ENCODE results near the gene AGA. TPM values are rescaled to one million over a fixed set of nuclear protein-coding genes. Genes with fewer than 3 reads are reported as not detected.

Gene AGA
- total RNA-seq, 2 experiments from 2014 or later = 14.6 to 15.4 TPM

- no peaks in the 10 kb centered on the region for H3K27me3 ChIP-seq (ENCODE audit: control insufficient read depth in 1 of 2, insufficient read depth in 2 of 2, low read length in 2 of 2)
- Mint-ChIP-seq H3K4me3 (no peak overlapping the region), H3K4me1 (ENCODE audit: low read depth) (peaks cover 25% of the 10 kb centered on the region), H3K27ac (no peak overlapping the region), H3K36me3 (ENCODE audit: low read depth) (no peaks in the 10 kb centered on the region), H3K9me3 (no peaks in the 10 kb centered on the region), H3K27me3 (no peaks in the 10 kb centered on the region)
- H3K27ac ChIP-seq (ENCODE audit: low read depth in 1 of 2, low read length in 2 of 2) = no peak overlapping the region
- CTCF ChIA-PET = no interaction called here
- no peak for ATAC-seq (ENCODE audit: poor library complexity)
- H3K36me3 ChIP-seq (ENCODE audit: insufficient read depth, low read length) = no peaks in the 10 kb centered on the region
- H3K4me1 ChIP-seq (ENCODE audit: insufficient read depth, low read length) = no peaks in the 10 kb centered on the region
- H3K4me3 ChIP-seq (ENCODE audit: low read length) = no peak overlapping the region
- DNase-seq = no peak
- POLR2A ChIA-PET = no interaction called here
- intact Hi-C loops (cut with DNase I, micrococcal nuclease) = loop anchor here in 1 of 2 experiments (10.0 kb wide), 1 partner anchor 1254 kb away; the partner anchor contains the start of gene SPATA4
- no peaks in the 10 kb centered on the region for H3K9me3 ChIP-seq (ENCODE audit: control insufficient read depth in 1 of 2, insufficient read depth in 1 of 2, low read length in 2 of 2)
- no peak for TF ChIP-seq CTCF (IDR thresholded peaks at IDR 0.05)
These were observed 6.6 kb upstream of the AGA start for GRCh38 chr4:177448850-177449249.

- Mint-ChIP-seq H3K9me3 (no peaks in the 10 kb centered on the region), H3K4me1 (ENCODE audit: low read depth) (peaks cover 34% of the 10 kb centered on the region), H3K4me3 (no peak overlapping the region), H3K27me3 (no peaks in the 10 kb centered on the region), H3K27ac (no peak overlapping the region), H3K36me3 (ENCODE audit: low read depth) (peaks cover 5% of the 10 kb centered on the region)
- Histone ChIP-seq H3K4me3 (ENCODE audit: low read length) (no peak overlapping the region), H3K36me3 (ENCODE audit: insufficient read depth, low read length) (no peaks in the 10 kb centered on the region), H3K9me3 (ENCODE audit: control insufficient read depth in 1 of 2, insufficient read depth in 1 of 2, low read length in 2 of 2) (no peaks in the 10 kb centered on the region), H3K27me3 (ENCODE audit: control insufficient read depth in 1 of 2, insufficient read depth in 2 of 2, low read length in 2 of 2) (no peaks in the 10 kb centered on the region), H3K4me1 (ENCODE audit: insufficient read depth, low read length) (peaks cover 9% of the 10 kb centered on the region), H3K27ac (ENCODE audit: low read depth in 1 of 2, low read length in 2 of 2) (no peak overlapping the region)
- ChIA-PET CTCF (interaction anchor here (1.0 to 1.7 kb wide), 2 partner anchors 11 to 138 kb away, joined by 3 read pairs; no protein-coding TSS in a partner anchor), POLR2A (no interaction called here)
- TF ChIP-seq CTCF (IDR thresholded peaks at IDR 0.05) = no peak
- no peak for ATAC-seq (ENCODE audit: poor library complexity)
- intact Hi-C loops (cut with DNase I, micrococcal nuclease) = loop anchor here in 1 of 2 experiments (10.0 kb wide), 1 partner anchor 1253 kb away; the partner anchor contains the start of gene SPATA4
- DNase-seq = no peak
These were observed 5.3 kb upstream of the AGA start for GRCh38 chr4:177447417-177448004.

GRCh38 chr4:177446586-177446985 is 4.3 kb upstream of the AGA start:
- H3K27ac ChIP-seq (ENCODE audit: low read depth in 1 of 2, low read length in 2 of 2) = no peak overlapping the region
- POLR2A ChIA-PET = no interaction called here
- peak overlapping the region; percentile 18 for H3K27ac Mint-ChIP-seq
- TF ChIP-seq CTCF (IDR thresholded peaks at IDR 0.05) = no peak
- no peak overlapping the region for H3K4me3 Mint-ChIP-seq
- H3K4me1 Mint-ChIP-seq (ENCODE audit: low read depth) = peaks cover 39% of the 10 kb centered on the region
- peaks cover 9% of the 10 kb centered on the region for H3K4me1 ChIP-seq (ENCODE audit: insufficient read depth, low read length)
- no peak overlapping the region for H3K4me3 ChIP-seq (ENCODE audit: low read length)
- no peaks in the 10 kb centered on the region for H3K9me3 ChIP-seq (ENCODE audit: control insufficient read depth in 1 of 2, insufficient read depth in 1 of 2, low read length in 2 of 2)
- ATAC-seq (ENCODE audit: poor library complexity) (no peak), DNase-seq (no peak)
- CTCF ChIA-PET = interaction anchor here (1.0 to 1.7 kb wide), 2 partner anchors 10 to 137 kb away, joined by 3 read pairs; no protein-coding TSS in a partner anchor
- H3K36me3 Mint-ChIP-seq (ENCODE audit: low read depth) = peaks cover 11% of the 10 kb centered on the region
- H3K27me3 Mint-ChIP-seq = no peaks in the 10 kb centered on the region
- no peaks in the 10 kb centered on the region for H3K27me3 ChIP-seq (ENCODE audit: control insufficient read depth in 1 of 2, insufficient read depth in 2 of 2, low read length in 2 of 2)
- intact Hi-C loops (cut with DNase I, micrococcal nuclease) = loop anchor here in 1 of 2 experiments (10.0 kb wide), 1 partner anchor 1252 kb away; the partner anchor contains the start of gene SPATA4
- no peaks in the 10 kb centered on the region for H3K36me3 ChIP-seq (ENCODE audit: insufficient read depth, low read length)
- no peaks in the 10 kb centered on the region for H3K9me3 Mint-ChIP-seq

Measured in CD4-positive, alpha-beta T cell (primary cell).